Right cardiac atrium (tissue), 5 donors: ENCODE results near the gene ABCB8. TPM values are rescaled to one million over a fixed set of nuclear protein-coding genes. Genes with fewer than 3 reads are reported as not detected.
"Not testable (repeated sequence)": the region's sequence is repeated elsewhere in the genome, so short reads cannot be mapped to it uniquely, and the experiment has no call there.

ENCODE experiments used
- ATAC-seq, 2 donors: fragments of 200-7000 bp; cut with Tn5 transposase; one replicate each; pipeline versions ENCODE4 v1.8.0 to v1.9.1; 2020; ENCODE audit warnings: moderate library complexity in 2 of 2, mild to moderate bottlenecking in 1 of 2
- DNase-seq, 3 donors: peaks; one replicate each; pipeline ENCODE4 v3.0.0-alpha.2; 2020
- H3K27ac ChIP-seq: one replicate; pipeline ENCODE4 v1.5.1; 2013; ENCODE audit warnings: mild to moderate bottlenecking, low read length, control low read depth, moderate library complexity
- H3K27me3 ChIP-seq: one replicate; pipeline ENCODE4 v1.6.1; 2013; ENCODE audit not compliant: control insufficient read depth, insufficient read depth
- H3K4me1 ChIP-seq: one replicate; pipeline ENCODE4 v1.6.1; 2013; ENCODE audit warnings: low read length; ENCODE audit not compliant: control insufficient read depth, insufficient read depth
- H3K4me3 ChIP-seq: one replicate; pipeline ENCODE4 v1.5.1; 2013; ENCODE audit warnings: low read length, control low read depth
- H3K9me3 ChIP-seq: one replicate; pipeline ENCODE4 v1.6.1; 2013; ENCODE audit warnings: low read length; ENCODE audit not compliant: control insufficient read depth
- WGBS: extraction: QIAGEN DNeasy Blood & Tissue Kit; methylation state at CpG from one replicate; pipeline ENCODE4 v1.1.7; 2013; 5-methylcytosine and 5-hydroxymethylcytosine counted together
- intact Hi-C, 4 donors: fragments of 100-400 bp; cut with DNase I; formaldehyde crosslinking; loops; one replicate each; pipeline versions ENCODE4 v1.11.0 to v1.14.0; 2022 to 2023
- polyA plus RNA-seq: library from polyadenylated mRNA; stranded (reverse); fragments of 200-250 nt; gene quantifications from one replicate; pipeline ENCODE4 v1.2.3, GENCODE V29; 2013
- total RNA-seq, 4 donors: library from RNA; stranded (reverse); fragmentation: NEBNext Ultra II Directional; extraction: Animal tissue kit (Norgen Biotek cat#: 25700); gene quantifications; one replicate each; pipeline ENCODE4 v1.2.1, GENCODE V29; 2021
- donor health status: healthy with polysubstance abuse.
- donor health status: DM: no; HTN: yes; CAD: no.
- donor health status: DM: no; HTN: no; CAD: no.
- donor health status: DM: no; HTN: yes; CAD: no; lungs with severe emphysema.
- donor health status: DM: yes; HTN: yes; CAD: no.

The ABCB8 gene
- total and polyA plus RNA-seq, 5 donors, result 19.6 to 24.5 (median 22.6) TPM

DNA sequence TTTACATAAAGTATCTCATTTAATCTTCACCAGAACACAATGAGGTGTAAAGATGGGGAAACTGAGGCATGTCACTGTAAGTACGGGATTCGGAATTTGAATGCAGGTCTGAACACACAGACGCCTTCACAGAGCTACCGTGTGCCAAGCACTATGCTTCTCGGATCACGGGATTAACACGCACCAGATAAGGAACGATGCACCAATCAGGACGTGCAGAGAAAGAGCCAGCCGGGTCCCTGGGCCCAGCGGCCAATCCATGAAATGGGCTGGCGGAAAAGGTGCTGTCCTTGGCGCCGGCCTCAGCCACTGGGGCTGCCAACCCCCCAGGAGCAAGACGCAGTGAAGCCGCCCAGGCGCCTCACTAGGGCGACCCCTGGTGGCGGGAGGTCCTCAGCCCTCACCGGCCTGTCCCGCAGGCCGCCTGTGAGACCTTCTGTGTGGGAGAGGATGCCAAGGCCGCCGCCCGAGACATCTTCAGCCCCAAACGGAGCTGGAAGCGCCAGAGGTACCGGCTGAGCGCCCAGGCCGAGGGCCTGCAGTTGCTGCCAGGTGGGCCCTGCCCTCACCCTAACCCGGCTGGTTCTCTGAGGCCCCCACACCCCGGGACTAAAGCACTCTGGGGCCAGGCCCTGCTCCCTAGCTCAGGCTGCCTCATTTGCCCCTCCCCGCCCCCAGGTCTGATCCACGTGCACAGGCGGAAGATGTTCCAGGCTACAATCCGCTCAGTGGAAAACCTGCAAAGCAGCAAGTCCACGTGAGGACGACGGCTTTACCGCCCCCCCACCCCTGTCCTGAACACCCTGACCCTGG is 19.5 kb upstream of the ABCB8 start:
- Histone ChIP-seq H3K9me3 (no peaks in the 10 kb centered on the region), H3K27me3 (no peaks in the 10 kb centered on the region), H3K4me1 (no peaks in the 10 kb centered on the region), H3K27ac (no peak overlapping the region), H3K4me3 (no peak overlapping the region)
- intact Hi-C loops, result no loop called here
- 37% methylated on average over 40 of the region's 40 CpGs for WGBS
- DNase-seq (peak; percentile 85 to 94 (median 93)), ATAC-seq (peak; percentile 56 to 63)

- Histone ChIP-seq H3K9me3 (no peaks in the 10 kb centered on the region), H3K27me3 (no peaks in the 10 kb centered on the region), H3K4me1 (no peaks in the 10 kb centered on the region), H3K4me3 (no peak overlapping the region), H3K27ac (no peak overlapping the region)
- intact Hi-C loops, result loop anchor here in 1 of 4 donors (10.0 kb wide), 1 partner anchor 105 kb away; no protein-coding TSS in a partner anchor
- DNase-seq, result peak in 2 of 3 donors; percentile 59 to 61
- WGBS, result 73% methylated on average over 22 of the region's 22 CpGs
- no peak for ATAC-seq
Observed at GRCh38 chr7:151009327-151010036, 18.8 kb upstream of the ABCB8 start.

GRCh38 chr7:151010037-151010306 is 18.3 kb upstream of the ABCB8 start:
- intact Hi-C loops, result loop anchor here in 1 of 4 donors (10.0 kb wide), 1 partner anchor 105 kb away; no protein-coding TSS in a partner anchor
- no peaks in the 10 kb centered on the region for H3K4me1 ChIP-seq
- H3K27me3 ChIP-seq, result no peaks in the 10 kb centered on the region
- DNase-seq (peak in 1 of 3 donors; percentile 53), ATAC-seq (no peak)
- no peak overlapping the region for H3K4me3 ChIP-seq
- 55% methylated on average over 7 of the region's 7 CpGs for WGBS
- no peak overlapping the region for H3K27ac ChIP-seq
- no peaks in the 10 kb centered on the region for H3K9me3 ChIP-seq

DNA sequence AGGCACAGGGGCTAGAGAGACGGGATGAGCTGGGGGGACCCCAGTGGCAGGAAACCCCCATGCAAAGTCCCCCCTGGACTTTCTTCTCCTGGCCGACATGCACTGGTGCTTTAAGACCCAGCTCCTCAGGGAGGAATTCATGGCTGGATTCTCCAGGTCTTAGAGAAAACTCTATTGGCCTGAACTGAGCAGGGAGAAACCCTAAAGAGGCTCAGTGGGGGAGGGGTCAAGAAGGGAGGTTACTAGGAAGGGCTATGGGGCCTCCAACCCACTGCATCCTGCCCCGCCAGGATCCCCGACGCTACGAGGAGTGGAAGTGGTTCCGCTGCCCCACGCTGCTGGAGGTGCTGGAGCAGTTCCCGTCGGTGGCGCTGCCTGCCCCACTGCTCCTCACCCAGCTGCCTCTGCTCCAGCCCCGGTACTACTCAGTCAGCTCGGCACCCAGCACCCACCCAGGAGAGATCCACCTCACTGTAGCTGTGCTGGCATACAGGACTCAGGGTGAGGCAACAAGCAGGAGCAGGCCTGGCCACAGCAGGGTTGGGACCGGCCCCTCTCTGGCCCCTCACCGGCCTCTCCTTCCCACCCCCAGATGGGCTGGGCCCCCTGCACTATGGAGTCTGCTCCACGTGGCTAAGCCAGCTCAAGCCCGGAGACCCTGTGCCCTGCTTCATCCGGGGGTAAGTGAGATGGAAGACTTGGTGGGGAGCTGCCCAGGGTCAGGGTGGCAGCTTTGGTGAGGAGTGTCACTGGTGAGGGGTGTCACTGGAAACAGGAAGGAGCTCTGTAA is 17.7 kb upstream of the ABCB8 start:
- DNase-seq, result peak in 2 of 3 donors; percentile 65 to 67
- Histone ChIP-seq H3K4me3 (no peak overlapping the region), H3K27me3 (no peaks in the 10 kb centered on the region), H3K4me1 (no peaks in the 10 kb centered on the region), H3K9me3 (no peaks in the 10 kb centered on the region), H3K27ac (no peak overlapping the region)
- no peak for ATAC-seq
- WGBS, result 43% methylated on average over 18 of the region's 18 CpGs
- intact Hi-C loops, result loop anchor here in 1 of 4 donors (10.0 kb wide), 1 partner anchor 104 kb away; no protein-coding TSS in a partner anchor

DNA sequence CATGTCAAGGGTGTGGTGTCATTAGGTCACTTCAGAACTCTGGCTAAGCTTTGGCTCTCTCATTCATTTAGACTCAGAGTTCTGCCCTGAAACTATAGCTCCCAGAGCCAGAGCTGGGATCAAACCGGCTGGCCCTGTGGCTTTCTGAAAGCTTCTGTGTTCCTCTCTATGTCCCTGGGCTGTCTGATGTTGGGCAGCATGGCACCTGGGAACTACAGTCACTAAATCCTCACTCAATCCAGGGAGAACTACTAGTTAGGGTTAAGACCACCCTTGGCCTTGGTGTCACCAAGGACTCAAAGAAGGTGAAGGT is 17.2 kb upstream of the ABCB8 start:
- intact Hi-C loops, result loop anchor here in 1 of 4 donors (10.0 kb wide), 1 partner anchor 104 kb away; no protein-coding TSS in a partner anchor
- Histone ChIP-seq H3K27me3 (no peaks in the 10 kb centered on the region), H3K4me1 (no peaks in the 10 kb centered on the region), H3K27ac (no peak overlapping the region), H3K9me3 (no peaks in the 10 kb centered on the region), H3K4me3 (no peak overlapping the region)
- ATAC-seq (no peak), DNase-seq (no peak)
- 58% methylated on average over 1 of the region's 1 CpG for whole genome bisulfite sequencing

DNA sequence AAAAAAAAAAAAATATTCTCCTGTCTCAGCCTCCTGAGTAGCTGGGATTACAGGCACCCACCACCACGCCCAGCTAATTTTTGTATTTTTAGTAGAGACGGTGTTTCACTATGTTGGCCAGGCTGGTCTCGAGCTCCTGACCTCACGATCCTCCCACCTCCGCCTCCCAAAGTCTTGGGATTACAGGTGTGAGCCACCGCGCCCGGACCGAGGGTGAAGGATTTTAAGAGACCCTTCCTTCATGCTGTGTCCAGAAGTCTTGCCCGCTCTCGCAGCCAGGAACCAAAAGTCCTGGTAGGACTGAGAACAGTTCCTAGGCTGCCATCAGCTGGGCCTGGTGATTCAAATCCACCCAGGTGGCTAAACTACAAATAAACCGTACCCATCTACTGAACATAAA is 16.6 kb upstream of the ABCB8 start:
- 93% methylated on average over 12 of the region's 12 CpGs for WGBS
- not testable (repeated sequence) for ATAC-seq, H3K4me1 ChIP-seq, H3K27ac ChIP-seq, H3K9me3 ChIP-seq, H3K27me3 ChIP-seq, H3K4me3 ChIP-seq
- DNase-seq, result peak in 1 of 3 donors; percentile 51
- intact Hi-C loops, result loop anchor here in 1 of 4 donors (10.0 kb wide), 1 partner anchor 103 kb away; no protein-coding TSS in a partner anchor

GRCh38 chr7:151012031-151012692 is 16.1 kb upstream of the ABCB8 start:
- ATAC-seq (no peak), DNase-seq (peak in 1 of 3 donors; percentile 43)
- WGBS, result 70% methylated on average over 6 of the region's 6 CpGs
- Histone ChIP-seq H3K27ac (no peak overlapping the region), H3K9me3 (no peaks in the 10 kb centered on the region), H3K4me1 (no peaks in the 10 kb centered on the region), H3K4me3 (no peak overlapping the region), H3K27me3 (no peaks in the 10 kb centered on the region)
- intact Hi-C loops, result loop anchor here in 1 of 4 donors (10.0 kb wide), 1 partner anchor 103 kb away; no protein-coding TSS in a partner anchor

GRCh38 chr7:151012911-151013347 is 15.3 kb upstream of the ABCB8 start:
- H3K4me1 ChIP-seq, result no peaks in the 10 kb centered on the region
- 37% methylated on average over 23 of the region's 23 CpGs for WGBS
- no peak overlapping the region for H3K27ac ChIP-seq
- no peaks in the 10 kb centered on the region for H3K27me3 ChIP-seq
- intact Hi-C loops, result loop anchor here in 1 of 4 donors (10.0 kb wide), 1 partner anchor 102 kb away; no protein-coding TSS in a partner anchor
- H3K9me3 ChIP-seq, result no peaks in the 10 kb centered on the region
- ATAC-seq, result peak in 1 of 2 donors; percentile 4
- peak in 1 of 3 donors; percentile 64 for DNase-seq
- H3K4me3 ChIP-seq, result no peak overlapping the region

DNA sequence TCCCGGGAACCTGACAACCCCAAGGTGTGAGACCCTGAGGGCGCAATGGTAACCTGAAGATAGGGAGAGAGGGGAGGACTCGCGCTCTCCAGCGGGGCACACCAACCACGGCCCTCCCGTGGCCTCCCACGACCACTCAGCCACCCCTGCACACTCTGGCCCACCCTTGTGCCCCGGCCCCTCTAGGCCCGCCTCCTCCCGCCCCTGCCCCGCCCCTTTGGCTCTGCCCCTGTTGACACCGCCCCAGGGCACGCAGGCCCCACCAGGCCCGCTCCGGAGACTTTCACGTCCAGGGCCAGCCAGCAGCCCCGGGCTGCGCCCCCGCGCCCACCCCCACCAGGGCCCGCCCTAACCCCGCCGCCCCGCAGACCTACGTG is 14.9 kb upstream of the ABCB8 start:
- Histone ChIP-seq H3K4me3 (no peak overlapping the region), H3K9me3 (no peaks in the 10 kb centered on the region), H3K4me1 (peaks cover 1% of the 10 kb centered on the region), H3K27me3 (no peaks in the 10 kb centered on the region), H3K27ac (no peak overlapping the region)
- ATAC-seq (peak; percentile 2 to 8), DNase-seq (no peak)
- intact Hi-C loops, result loop anchor here in 1 of 4 donors (10.0 kb wide), 1 partner anchor 101 kb away; no protein-coding TSS in a partner anchor
- 30% methylated on average over 26 of the region's 26 CpGs for WGBS

GRCh38 chr7:151013733-151014497 is 14.3 kb upstream of the ABCB8 start:
- Histone ChIP-seq H3K4me3 (no peak overlapping the region), H3K4me1 (peaks cover 6% of the 10 kb centered on the region), H3K9me3 (no peaks in the 10 kb centered on the region), H3K27ac (no peak overlapping the region), H3K27me3 (no peaks in the 10 kb centered on the region)
- peak; percentile 77 to 91 (median 90) for DNase-seq
- 30% methylated on average over 55 of the region's 55 CpGs for WGBS
- ATAC-seq, result peak; percentile 0 to 14
- intact Hi-C loops, result loop anchor here in 1 of 4 donors (10.0 kb wide), 1 partner anchor 101 kb away; no protein-coding TSS in a partner anchor
